Measurements from ENCODE around the gene RITA1.

DNA sequence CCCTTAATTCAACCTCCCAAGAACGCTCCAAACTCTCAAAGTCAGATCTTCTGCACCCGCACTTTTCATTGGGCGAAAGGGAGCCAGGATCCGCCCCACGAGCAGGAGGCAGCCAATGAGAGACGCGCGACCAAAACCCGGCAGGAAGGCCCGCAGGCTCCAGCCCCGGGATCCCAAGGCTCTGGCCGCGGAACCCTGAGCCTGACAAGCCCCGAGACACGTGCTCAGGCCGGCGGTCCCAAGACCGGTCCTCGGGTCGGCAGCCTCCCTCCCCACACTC is 681 bp upstream of the RITA1 start:
- TF ChIP-seq, protein P1, sequence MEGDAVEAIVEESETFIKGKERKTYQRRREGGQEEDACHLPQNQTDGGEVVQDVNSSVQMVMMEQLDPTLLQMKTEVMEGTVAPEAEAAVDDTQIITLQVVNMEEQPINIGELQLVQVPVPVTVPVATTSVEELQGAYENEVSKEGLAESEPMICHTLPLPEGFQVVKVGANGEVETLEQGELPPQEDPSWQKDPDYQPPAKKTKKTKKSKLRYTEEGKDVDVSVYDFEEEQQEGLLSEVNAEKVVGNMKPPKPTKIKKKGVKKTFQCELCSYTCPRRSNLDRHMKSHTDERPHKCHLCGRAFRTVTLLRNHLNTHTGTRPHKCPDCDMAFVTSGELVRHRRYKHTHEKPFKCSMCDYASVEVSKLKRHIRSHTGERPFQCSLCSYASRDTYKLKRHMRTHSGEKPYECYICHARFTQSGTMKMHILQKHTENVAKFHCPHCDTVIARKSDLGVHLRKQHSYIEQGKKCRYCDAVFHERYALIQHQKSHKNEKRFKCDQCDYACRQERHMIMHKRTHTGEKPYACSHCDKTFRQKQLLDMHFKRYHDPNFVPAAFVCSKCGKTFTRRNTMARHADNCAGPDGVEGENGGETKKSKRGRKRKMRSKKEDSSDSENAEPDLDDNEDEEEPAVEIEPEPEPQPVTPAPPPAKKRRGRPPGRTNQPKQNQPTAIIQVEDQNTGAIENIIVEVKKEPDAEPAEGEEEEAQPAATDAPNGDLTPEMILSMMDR (IDR thresholded peaks at IDR 0.05), result no peak
- TF ChIP-seq POLR2A (IDR thresholded peaks at IDR 0.05; ENCODE audit: low read depth), result no peak

Measured in esophagus muscularis mucosa (tissue), 3 donors.